LNCaP clone FGC (cell line): Measurements from ENCODE around the gene TMLHE.
"Not testable (repeated sequence)": the region's sequence is repeated elsewhere in the genome, so short reads cannot be mapped to it uniquely, and the experiment has no call there.

ENCODE experiments used
- DNase-seq: peaks from one replicate; pipeline ENCODE4 v3.0.0-alpha.2; 2011; ENCODE audit warnings: low read depth
- H3K4me3 ChIP-seq: 2 replicates; pipeline ENCODE4 v1.5.1; 2011; ENCODE audit warnings: mild to moderate bottlenecking, low read depth, low read length, control low read depth
- TF ChIP-seq, protein P1 (sequence below): IDR thresholded peaks from 2 replicates; pipeline ENCODE4 v1.5.1; 2012; ENCODE audit warnings: mild to moderate bottlenecking; ENCODE audit not compliant: control insufficient read depth, insufficient read depth; ENCODE audit errors: extremely low read depth

Gene TMLHE, protein sequence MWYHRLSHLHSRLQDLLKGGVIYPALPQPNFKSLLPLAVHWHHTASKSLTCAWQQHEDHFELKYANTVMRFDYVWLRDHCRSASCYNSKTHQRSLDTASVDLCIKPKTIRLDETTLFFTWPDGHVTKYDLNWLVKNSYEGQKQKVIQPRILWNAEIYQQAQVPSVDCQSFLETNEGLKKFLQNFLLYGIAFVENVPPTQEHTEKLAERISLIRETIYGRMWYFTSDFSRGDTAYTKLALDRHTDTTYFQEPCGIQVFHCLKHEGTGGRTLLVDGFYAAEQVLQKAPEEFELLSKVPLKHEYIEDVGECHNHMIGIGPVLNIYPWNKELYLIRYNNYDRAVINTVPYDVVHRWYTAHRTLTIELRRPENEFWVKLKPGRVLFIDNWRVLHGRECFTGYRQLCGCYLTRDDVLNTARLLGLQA

DNA sequence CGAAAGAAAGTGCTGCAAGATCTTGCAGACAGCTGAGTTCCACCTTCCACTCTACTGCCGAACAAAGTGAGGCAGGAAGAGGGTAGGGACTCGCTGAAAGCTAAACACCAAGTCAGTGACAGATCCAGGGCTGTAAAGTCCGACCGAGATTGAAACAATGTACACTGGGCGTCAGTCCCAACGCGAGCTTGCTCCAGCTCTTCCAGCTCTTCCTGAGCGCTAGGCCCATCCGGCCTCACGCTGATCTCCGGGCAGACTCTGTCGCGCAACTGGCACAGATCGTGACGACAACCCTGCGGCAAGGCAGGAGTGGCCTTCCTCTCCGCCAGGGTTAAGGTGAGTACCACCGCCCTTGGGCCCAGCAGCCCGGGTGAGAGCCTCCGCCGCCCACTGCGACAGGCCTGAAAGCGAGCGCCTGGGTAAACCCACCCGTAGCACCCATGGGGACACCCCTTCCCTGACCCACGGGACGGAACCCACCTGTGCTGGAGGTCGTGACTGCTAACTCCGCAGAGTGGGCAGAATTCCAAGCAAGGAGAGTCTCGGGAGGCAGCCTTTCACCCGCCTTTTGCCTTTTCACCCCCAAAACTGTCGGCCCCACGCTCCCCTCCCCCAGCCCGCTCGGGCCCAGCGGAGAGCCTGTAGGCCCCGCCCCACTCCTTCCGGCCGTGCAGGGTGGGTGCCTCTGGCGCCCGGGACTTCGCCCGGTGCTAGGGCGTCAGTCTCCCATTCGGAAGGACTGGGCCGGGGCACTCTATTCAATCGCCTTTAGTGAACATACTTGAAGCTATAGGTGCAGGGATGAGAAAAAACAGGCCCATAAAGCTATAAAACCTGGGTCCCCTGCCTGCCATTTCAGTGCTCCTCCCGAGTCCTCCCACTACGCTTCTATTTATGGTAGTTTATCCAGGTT lies at the start of gene TMLHE, which contains the start of gene SPRY3:
Gene TMLHE (minus strand): TSS at position 641 of the 913 bp plus-strand sequence. CDS start 67,676 bp downstream, outside the sequence.
Gene SPRY3 (plus strand): TSS at position 275 of the 913 bp plus-strand sequence.
- DNase-seq = no peak
- TF ChIP-seq, protein P1, sequence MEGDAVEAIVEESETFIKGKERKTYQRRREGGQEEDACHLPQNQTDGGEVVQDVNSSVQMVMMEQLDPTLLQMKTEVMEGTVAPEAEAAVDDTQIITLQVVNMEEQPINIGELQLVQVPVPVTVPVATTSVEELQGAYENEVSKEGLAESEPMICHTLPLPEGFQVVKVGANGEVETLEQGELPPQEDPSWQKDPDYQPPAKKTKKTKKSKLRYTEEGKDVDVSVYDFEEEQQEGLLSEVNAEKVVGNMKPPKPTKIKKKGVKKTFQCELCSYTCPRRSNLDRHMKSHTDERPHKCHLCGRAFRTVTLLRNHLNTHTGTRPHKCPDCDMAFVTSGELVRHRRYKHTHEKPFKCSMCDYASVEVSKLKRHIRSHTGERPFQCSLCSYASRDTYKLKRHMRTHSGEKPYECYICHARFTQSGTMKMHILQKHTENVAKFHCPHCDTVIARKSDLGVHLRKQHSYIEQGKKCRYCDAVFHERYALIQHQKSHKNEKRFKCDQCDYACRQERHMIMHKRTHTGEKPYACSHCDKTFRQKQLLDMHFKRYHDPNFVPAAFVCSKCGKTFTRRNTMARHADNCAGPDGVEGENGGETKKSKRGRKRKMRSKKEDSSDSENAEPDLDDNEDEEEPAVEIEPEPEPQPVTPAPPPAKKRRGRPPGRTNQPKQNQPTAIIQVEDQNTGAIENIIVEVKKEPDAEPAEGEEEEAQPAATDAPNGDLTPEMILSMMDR = no peak
- no peak within 1 kb of the TSS for H3K4me3 ChIP-seq

DNA sequence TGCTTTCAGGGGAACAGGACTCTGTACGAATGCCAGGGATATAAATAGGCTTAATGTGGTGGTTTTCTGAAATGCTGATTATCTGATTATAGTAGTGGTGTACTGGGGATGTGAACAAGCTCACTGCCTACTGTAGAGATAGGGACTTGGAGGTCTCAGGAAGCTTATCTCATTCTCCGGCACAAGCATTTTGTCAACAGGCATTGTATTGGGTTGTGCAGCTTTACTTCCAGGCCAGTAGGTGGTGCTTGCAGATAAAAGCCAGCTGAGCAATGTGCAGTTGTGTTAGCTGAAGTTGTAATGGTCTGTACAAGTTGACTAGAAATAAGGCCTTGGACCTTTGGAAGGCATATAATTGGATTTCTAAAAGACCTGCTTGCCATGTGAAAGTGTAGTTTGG lies 49.5 kb upstream of the TMLHE start:
- no peak overlapping the region for H3K4me3 ChIP-seq
- no peak for DNase-seq
- TF ChIP-seq, protein P1 = peak; percentile 49

DNA sequence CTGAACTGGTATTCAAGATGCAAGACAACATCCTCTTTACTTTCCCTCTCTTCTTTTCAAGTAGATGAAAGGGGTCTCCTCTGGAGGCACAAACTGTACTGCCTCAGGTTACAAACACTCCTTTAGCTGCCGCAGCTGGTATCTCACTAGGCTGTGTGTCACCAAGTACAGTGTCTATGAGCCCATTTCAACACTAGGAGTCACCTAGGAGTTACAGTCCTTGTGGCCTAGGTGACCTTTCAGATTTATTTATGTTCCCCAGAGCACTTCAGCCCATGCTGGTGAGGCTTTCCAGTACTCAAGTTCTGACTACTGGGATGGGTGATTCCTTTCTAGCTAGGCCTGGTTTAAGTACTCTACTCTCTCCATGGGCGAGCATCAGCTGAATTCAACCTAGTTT lies 32.4 kb upstream of the TMLHE start:
- no peak for DNase-seq
- TF ChIP-seq, protein P1 = no peak
- H3K4me3 ChIP-seq = no peak overlapping the region

DNA sequence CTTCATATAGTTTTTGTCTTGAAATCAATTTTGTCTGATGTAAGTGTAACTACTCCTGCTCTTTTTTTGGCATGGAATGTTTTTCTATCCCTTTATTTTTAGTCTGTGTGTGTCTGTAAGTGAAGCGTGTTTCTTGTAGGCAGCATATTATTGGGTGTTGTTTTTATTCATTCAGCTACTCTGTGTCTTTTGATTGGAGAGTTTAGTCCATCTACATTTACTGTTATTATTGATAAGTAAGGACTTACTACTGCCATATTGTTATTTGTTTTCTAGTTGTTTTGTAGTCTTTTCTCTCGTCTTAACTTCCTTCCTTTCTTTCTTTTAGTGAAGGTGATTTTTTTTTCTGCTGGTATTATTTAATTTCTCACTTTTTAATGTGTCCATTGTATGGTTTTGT lies 30.5 kb upstream of the TMLHE start:
- TF ChIP-seq, protein P1 = no peak
- no peak for DNase-seq
- H3K4me3 ChIP-seq = no peak overlapping the region

DNA sequence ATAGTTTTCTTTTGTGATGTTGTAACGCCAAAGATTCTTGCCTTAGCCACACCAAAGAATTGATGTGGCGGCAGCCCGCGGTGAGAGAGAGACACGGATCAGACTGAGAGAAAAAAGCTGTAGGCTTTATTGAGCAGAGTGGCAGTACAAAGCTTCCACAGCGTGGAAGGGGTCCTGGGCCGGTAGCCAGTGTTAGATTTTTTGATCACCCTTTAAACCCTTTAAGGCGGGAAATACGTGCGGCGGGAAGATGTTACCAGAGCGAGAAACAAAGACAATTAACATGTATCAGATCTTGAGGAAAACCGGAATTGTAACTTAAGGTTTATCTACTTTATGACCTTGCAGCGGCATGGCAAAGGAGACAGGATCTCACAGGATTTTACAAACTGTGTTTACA lies 28.6 kb upstream of the TMLHE start:
- not testable (repeated sequence) for DNase-seq, H3K4me3 ChIP-seq

DNA sequence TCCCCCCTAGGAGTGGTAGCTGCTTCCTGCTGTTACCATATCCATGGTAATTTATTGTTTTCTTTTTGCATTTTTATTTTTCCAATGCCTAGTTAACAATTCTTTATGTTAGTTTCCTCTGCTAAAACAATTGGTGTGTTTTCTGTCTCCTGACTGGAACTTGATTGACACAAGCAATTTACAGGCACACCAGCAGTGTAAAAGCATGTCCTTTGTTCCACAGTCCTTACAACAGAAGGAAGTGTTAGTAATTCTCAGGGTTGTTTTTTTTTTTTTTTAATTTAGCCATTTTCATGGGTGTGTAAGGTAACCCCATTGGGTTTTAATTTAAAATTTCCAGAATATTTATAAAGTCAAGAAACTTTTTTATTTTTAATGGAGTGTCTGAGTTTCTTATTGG lies 25.0 kb upstream of the TMLHE start:
- TF ChIP-seq, protein P1 = no peak
- no peak for DNase-seq
- no peak overlapping the region for H3K4me3 ChIP-seq

DNA sequence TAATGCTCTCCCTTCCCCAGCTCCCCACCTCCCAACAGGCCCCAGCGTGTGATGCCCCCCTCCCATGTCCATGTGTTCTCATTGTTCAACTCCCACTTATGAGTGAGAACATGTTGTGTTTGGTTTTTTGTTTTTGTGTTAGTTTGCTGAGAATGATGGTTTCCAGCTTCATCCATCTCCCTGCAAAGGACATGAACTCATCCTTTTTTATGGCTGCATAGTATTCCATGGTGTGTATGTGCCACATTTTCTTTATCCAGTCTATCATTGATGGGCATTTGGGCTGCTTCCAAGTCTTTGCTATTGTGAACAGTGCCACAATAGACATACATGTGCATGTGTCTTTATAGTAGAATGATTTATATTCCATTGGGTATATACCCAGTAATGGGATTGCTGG lies 22.3 kb upstream of the TMLHE start:
- not testable (repeated sequence) for DNase-seq, H3K4me3 ChIP-seq
